Kidney epithelial cell (primary cell): ENCODE measurements around the gene MYH7. TPM values are rescaled to one million over a fixed set of nuclear protein-coding genes. Genes with fewer than 3 reads are reported as not detected.
A peak's percentile ranks its signal among the peaks of the same experiment; 100 is the strongest.
"Not testable (repeated sequence)": the region's sequence is repeated elsewhere in the genome, so short reads cannot be mapped to it uniquely, and the experiment has no call there.

Experiments
- DNase-seq: peaks from one replicate; pipeline ENCODE4 v3.0.0-alpha.2; 2010; ENCODE audit warnings: low read depth
- H3K27me3 ChIP-seq: 2 replicates; pipeline ENCODE4 v1.6.0; 2011; ENCODE audit warnings: low read length; ENCODE audit not compliant: control insufficient read depth, insufficient read depth
- H3K36me3 ChIP-seq: 2 replicates; pipeline ENCODE4 v1.5.1; 2011; ENCODE audit warnings: low read length; ENCODE audit not compliant: control insufficient read depth, insufficient read depth
- H3K4me3 ChIP-seq: 2 replicates; pipeline ENCODE4 v1.5.1; 2011; ENCODE audit warnings: low read depth, mild to moderate bottlenecking, control low read depth, low read length
- CTCF ChIP-seq: IDR thresholded peaks from 2 replicates; pipeline ENCODE4 v1.5.1; 2011; ENCODE audit warnings: mild to moderate bottlenecking, moderate library complexity, low read length, control low read depth, inconsistent platforms; ENCODE audit not compliant: insufficient read depth, poor library complexity, severe bottlenecking
- total RNA-seq: library from RNA; depleted of rRNA; stranded (reverse); fragments of >200 nt; gene quantifications from 2 replicates; pipeline ENCODE4 v1.2.3, GENCODE V29; 2015

Gene MYH7
- total RNA-seq, 1 donor from 2014 or later = not detected

DNA sequence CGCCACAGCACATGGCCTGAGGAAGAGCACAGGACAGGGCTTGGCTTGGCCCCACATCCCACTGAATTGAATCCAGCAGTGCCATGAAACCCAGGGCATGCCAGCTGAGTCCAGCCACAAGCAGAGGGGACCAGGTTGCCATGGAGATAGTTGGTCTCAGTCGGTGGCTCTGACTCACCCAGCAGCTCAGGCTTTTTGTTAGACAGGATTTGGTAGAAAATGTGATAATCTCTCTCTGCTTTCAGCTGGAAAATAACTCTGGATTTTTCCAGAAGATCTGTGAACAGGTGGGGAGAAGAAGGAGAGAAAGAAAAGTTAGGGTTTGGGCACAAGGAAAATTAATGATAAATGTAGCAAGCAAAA is 4.8 kb downstream of the MYH7 start:
- H3K27me3 ChIP-seq = peaks cover 5% of the 10 kb centered on the region
- no peak overlapping the region for H3K4me3 ChIP-seq
- no peaks in the 10 kb centered on the region for H3K36me3 ChIP-seq
- no peak for TF ChIP-seq CTCF
- peak; percentile 28 for DNase-seq

DNA sequence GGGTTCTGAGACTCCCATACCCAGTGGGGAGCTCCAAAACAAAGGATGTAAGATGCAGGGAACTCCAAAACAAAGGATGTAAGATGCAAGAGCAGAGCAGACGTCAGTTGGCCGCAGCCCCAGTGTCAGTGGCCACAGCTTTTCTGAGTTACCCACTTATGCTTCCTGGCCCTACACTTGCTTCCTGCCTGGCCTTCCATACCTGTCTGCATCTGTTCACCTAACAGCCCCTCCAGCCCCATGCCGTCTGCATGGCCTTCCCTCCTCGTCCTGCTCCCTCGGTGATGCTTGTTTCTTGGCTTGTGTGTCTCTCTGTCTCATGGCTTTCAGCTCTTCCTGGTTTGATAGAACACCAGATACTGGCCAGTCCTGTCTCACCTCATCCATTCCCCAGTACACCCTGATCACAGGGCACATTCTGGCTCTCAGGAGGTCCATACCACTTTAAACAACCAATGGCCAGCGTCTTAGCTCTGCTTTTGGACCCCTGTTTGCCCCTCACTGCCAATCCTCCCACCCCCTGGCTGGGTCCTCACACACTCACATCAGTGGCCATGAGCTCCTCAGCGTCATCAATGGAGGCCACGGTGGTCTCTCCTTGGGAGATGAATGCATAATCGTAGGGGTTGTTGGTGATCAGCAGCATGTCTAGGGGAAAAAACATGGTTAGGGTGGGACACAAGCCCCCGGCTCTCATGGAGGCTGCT is 5.3 kb downstream of the MYH7 start:
- Histone ChIP-seq H3K27me3 (peaks cover 5% of the 10 kb centered on the region), H3K36me3 (no peaks in the 10 kb centered on the region), H3K4me3 (no peak overlapping the region)
- TF ChIP-seq CTCF = no peak
- no peak for DNase-seq

DNA sequence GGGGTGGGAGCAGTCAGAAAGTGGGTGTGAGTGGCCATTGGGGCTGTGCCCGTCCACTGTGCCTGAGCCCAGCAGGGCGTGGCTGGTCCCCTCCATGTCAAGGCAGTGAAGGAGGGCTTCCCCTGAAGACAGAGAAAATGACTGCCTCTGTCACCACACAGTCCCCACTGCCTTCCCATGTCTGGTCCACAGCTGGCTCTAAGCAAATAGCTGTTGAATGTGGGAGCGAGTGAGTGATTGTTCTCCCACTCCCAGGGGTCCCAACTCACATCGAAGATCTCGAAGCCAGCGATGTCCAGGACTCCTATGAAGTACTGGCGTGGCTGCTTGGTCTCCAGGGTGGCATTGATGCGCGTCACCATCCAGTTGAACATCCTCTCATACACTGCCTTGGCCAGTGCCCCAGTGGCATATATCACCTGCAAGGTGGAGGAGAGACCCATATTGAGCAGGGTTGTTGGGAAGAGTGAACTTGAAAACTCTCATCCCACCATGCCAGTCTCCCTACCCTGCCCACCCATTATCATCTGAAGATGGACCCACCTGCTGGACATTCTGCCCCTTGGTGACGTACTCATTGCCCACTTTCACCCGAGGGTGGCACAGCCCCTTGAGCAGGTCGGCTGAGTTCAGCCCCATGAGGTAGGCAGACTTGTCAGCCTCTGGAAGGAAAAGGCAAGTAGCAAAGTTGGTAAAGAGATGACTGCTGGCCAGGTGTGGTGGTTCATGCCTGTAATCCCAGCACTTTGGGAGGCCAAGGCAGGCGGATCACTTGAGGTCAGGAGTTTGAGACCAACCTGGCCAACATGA is 6.6 kb downstream of the MYH7 start:
- no peaks in the 10 kb centered on the region for H3K36me3 ChIP-seq
- H3K4me3 ChIP-seq = no peak overlapping the region
- DNase-seq = no peak
- TF ChIP-seq CTCF = no peak
- peaks cover 2% of the 10 kb centered on the region for H3K27me3 ChIP-seq

- DNase-seq, H3K36me3 ChIP-seq, H3K4me3 ChIP-seq, H3K27me3 ChIP-seq: not testable (repeated sequence)
Measured at GRCh38 chr14:23425798-23426197, 9.7 kb downstream of the MYH7 start.

DNA sequence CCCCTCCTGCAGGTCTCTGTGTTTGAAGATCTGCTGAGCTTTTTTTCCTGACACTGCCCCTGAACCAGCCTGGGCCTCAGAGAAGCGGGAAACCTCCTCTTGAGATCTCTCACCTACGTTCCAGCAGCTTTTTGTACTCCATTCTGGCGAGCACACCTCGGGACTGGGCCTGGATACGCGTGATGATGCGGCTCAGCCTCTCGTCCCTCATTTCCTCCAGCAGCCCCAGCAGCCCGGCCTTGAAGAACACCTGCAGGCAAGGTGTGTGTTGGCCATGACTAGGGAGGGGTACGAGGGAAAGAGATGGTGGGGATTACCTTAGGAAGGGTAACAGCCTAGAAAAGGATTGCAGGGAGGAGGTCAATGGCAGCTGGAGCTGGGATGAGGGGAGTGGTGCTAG is 10.3 kb downstream of the MYH7 start:
- no peak for TF ChIP-seq CTCF
- H3K36me3 ChIP-seq = no peaks in the 10 kb centered on the region
- H3K4me3 ChIP-seq = no peak overlapping the region
- DNase-seq = no peak
- H3K27me3 ChIP-seq = peaks cover 3% of the 10 kb centered on the region

DNA sequence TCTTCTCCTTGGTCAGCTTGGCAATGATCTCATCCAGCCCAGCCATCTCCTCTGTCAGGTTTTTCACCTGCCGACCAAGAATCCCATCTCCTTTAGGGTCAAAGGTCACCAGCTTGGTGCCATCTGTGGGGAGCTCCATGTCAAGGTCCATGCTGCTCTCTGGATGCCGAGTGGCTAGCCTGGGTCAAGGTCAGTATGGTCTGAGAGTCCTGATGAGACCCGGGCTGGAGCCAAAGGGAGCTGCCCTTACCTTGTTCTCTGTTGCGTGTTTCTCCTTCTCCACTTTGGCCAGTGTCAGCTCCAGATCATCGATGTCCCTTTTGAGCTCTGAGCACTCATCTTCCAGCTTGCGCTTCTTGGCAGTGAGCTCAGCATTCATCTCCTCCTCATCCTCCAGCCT is 11.8 kb downstream of the MYH7 start:
- no peak overlapping the region for H3K4me3 ChIP-seq
- DNase-seq = no peak
- TF ChIP-seq CTCF = no peak

More for the DNA sequence above, 11.8 kb downstream of the MYH7 start:
- H3K27me3 ChIP-seq = peaks cover 3% of the 10 kb centered on the region
- no peaks in the 10 kb centered on the region for H3K36me3 ChIP-seq
